Left lung (tissue), 10 donors: Measurements from ENCODE around the gene KRT84. TPM values are rescaled to one million over a fixed set of nuclear protein-coding genes. Genes with fewer than 3 reads are reported as not detected.

Experiments
- ATAC-seq: fragments of 200-7000 bp; cut with Tn5 transposase; one replicate; pipeline ENCODE4 v1.9.1; 2020; ENCODE audit warnings: moderate library complexity
- DNase-seq, 4 donors: peaks; one replicate each; pipeline ENCODE4 v3.0.0-alpha.2; 2013 to 2020
- H3K27ac ChIP-seq, 2 donors: fragments of 200-600 bp; sonication (generic) in 1 of 2; one replicate each; pipeline versions ENCODE4 v1.5.0 to v1.8.0; 2020 to 2021
- H3K27me3 ChIP-seq, 2 donors: fragments of 200-600 bp; sonication (generic) in 1 of 2; one replicate each; pipeline versions ENCODE4 v1.5.0 to v1.8.0; 2020 to 2021
- H3K36me3 ChIP-seq, 2 donors: fragments of 200-600 bp; sonication (generic) in 1 of 2; one replicate each; pipeline versions ENCODE4 v1.5.0 to v1.8.0; 2020 to 2021
- H3K4me1 ChIP-seq, 2 donors: fragments of 200-600 bp; one replicate each; pipeline ENCODE4 v1.8.0; 2021
- H3K4me3 ChIP-seq, 2 donors: fragments of 200-600 bp; sonication (generic) in 1 of 2; one replicate each; pipeline versions ENCODE4 v1.5.0 to v1.8.0; 2020 to 2021; ENCODE audit warnings: mild to moderate bottlenecking in 1 of 2
- H3K9me3 ChIP-seq, 2 donors: fragments of 200-600 bp; sonication (generic) in 1 of 2; one replicate each; pipeline versions ENCODE4 v1.5.0 to v1.8.0; 2020 to 2021
- CTCF ChIP-seq, 2 donors: fragments of 200-600 bp; sonication (generic) in 1 of 2; IDR thresholded peaks; one replicate each; pipeline versions ENCODE4 v1.5.0 to v1.8.0; 2021; ENCODE audit warnings: antibody characterized with exemption in 2 of 2
- intact Hi-C, 2 donors: fragments of 100-400 bp; cut with DNase I; formaldehyde crosslinking; loops; one replicate each; pipeline versions ENCODE4 v1.11.2 to v1.14.2; 2022
- polyA plus RNA-seq, 6 donors: library from polyadenylated mRNA; unstranded; fragments of 120-200 nt; gene quantifications; one replicate each; pipeline ENCODE4 v1.2.1, GENCODE V29; 2013; ENCODE audit not compliant: insufficient read length in 6 of 6
- total RNA-seq, 2 donors: library from RNA; stranded (reverse); fragmentation: NEBNext Ultra II Directional; extraction: Animal tissue kit (Norgen Biotek cat#: 25700); gene quantifications; one replicate each; pipeline ENCODE4 v1.2.1, GENCODE V29; 2021
- donor health status: DM: no; HTN: yes; CAD: no.
- donor health status: DM: no; HTN: no; CAD: no.

Gene KRT84
- total and polyA plus RNA-seq, 8 donors, result not detected

GRCh38 chr12:52400906-52401305 is 15.5 kb upstream of the KRT84 start:
- Histone ChIP-seq H3K27ac (no peak overlapping the region), H3K4me1 (no peaks in the 10 kb centered on the region), H3K4me3 (no peak overlapping the region), H3K9me3 (no peaks in the 10 kb centered on the region), H3K36me3 (no peaks in the 10 kb centered on the region), H3K27me3 (peaks cover 0 to 38% of the 10 kb centered on the region in 2 donors)
- TF ChIP-seq CTCF (IDR thresholded peaks at IDR 0.05), result no peak
- intact Hi-C loops, result no loop called here
- DNase-seq, result no peak
- no peak for ATAC-seq

- Histone ChIP-seq H3K9me3 (no peaks in the 10 kb centered on the region), H3K36me3 (no peaks in the 10 kb centered on the region), H3K27ac (no peak overlapping the region), H3K4me3 (no peak overlapping the region), H3K4me1 (no peaks in the 10 kb centered on the region), H3K27me3 (peaks cover 0 to 45% of the 10 kb centered on the region in 2 donors)
- DNase-seq (no peak), ATAC-seq (no peak)
- intact Hi-C loops, result no loop called here
- no peak for TF ChIP-seq CTCF (IDR thresholded peaks at IDR 0.05)
Measured at GRCh38 chr12:52399756-52400155, 14.3 kb upstream of the KRT84 start.

GRCh38 chr12:52398176-52398575 is 12.7 kb upstream of the KRT84 start:
- no peaks in the 10 kb centered on the region for H3K36me3 ChIP-seq
- H3K27me3 ChIP-seq, result peaks cover 0 to 45% of the 10 kb centered on the region in 2 donors
- H3K9me3 ChIP-seq, result no peaks in the 10 kb centered on the region
- intact Hi-C loops, result no loop called here
- DNase-seq, result no peak
- ATAC-seq, result no peak
- H3K27ac ChIP-seq, result no peak overlapping the region
- H3K4me1 ChIP-seq, result no peaks in the 10 kb centered on the region
- no peak for TF ChIP-seq CTCF (IDR thresholded peaks at IDR 0.05)
- no peak overlapping the region for H3K4me3 ChIP-seq

GRCh38 chr12:52396656-52397055 is 11.2 kb upstream of the KRT84 start:
- intact Hi-C loops, result no loop called here
- Histone ChIP-seq H3K36me3 (no peaks in the 10 kb centered on the region), H3K9me3 (no peaks in the 10 kb centered on the region), H3K4me3 (no peak overlapping the region), H3K4me1 (no peaks in the 10 kb centered on the region), H3K27me3 (peaks cover 0 to 46% of the 10 kb centered on the region in 2 donors), H3K27ac (no peak overlapping the region)
- DNase-seq, result peak in 1 of 4 donors; percentile 8
- no peak for TF ChIP-seq CTCF (IDR thresholded peaks at IDR 0.05)
- ATAC-seq, result no peak

- Histone ChIP-seq H3K27me3 (peaks cover 0 to 53% of the 10 kb centered on the region in 2 donors), H3K4me1 (no peaks in the 10 kb centered on the region), H3K9me3 (no peaks in the 10 kb centered on the region), H3K36me3 (no peaks in the 10 kb centered on the region), H3K4me3 (no peak overlapping the region), H3K27ac (no peak overlapping the region)
- TF ChIP-seq CTCF (IDR thresholded peaks at IDR 0.05), result peak in 1 of 2 donors; percentile 11
- DNase-seq, result peak in 2 of 4 donors; percentile 27 to 68
- intact Hi-C loops, result no loop called here
- ATAC-seq, result peak; percentile 21
Measured at GRCh38 chr12:52395761-52396434, 10.4 kb upstream of the KRT84 start.
